ENCODE measurements around the gene STARD13.

The STARD13 gene

GRCh38 chr13:33303855-33304597 lies 18.5 kb upstream of the STARD13 start:
- no peak for DNase-seq

DNA sequence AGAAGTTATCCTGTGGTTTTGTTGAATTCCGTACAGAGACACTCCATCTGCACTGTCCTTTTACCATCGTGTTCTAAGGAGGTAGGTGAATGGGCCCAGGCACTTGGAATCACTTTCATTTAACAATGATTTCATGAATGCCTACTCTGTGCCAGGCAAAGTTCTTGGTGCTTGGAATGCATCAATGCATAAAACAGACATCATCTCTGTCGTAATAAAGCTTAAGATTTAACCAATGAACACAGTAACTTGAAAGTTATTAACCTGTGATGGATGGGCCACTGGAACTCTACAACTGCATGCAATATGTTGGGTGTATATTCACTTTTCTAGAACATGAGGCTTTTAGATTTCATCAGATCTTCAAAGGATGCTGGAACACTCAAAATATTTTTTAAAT lies 14.1 kb upstream of the STARD13 start:
- no peak for DNase-seq

DNA sequence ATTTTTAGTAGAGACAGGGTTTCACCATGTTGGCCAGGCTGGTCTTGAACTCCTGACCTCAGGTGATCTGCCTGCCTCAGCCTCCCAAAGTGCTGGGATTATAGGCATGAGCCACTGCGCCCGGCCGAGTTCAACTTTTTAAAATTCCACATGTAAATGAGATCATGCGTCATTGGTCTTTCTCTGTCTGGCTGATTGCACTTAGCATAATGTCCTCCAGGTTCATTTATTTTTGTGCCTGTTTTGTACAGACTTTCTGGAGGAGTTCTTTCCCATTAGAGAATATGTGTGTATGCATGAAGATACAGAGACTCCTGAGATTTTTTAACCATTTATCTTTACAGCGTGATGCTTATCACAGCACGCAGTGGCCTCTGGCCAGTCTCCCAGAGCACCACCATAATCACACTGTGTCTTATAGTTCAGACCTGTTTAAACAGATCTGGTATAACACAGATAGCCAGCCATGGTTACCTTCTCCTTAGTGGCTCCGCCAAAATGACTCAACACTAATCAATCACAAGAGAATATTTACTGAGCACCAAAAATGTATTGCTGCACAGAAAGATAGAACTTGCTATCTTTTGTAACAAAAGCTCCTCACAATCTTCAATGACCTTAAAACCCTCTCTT lies 11.4 kb upstream of the STARD13 start:
- no peak for DNase-seq

GRCh38 chr13:33292712-33293111 lies 7.2 kb upstream of the STARD13 start:
- DNase-seq = no peak

- no peak for DNase-seq
Measured at GRCh38 chr13:33290421-33290965, 4.9 kb upstream of the STARD13 start.

- DNase-seq = no peak
Measured at GRCh38 chr13:33289966-33290365, 4.4 kb upstream of the STARD13 start.

GRCh38 chr13:33287142-33287882 lies 1.8 kb upstream of the STARD13 start:
- no peak for DNase-seq

GRCh38 chr13:33286128-33286527 lies 573 bp upstream of the STARD13 start:
- no peak for DNase-seq

DNA sequence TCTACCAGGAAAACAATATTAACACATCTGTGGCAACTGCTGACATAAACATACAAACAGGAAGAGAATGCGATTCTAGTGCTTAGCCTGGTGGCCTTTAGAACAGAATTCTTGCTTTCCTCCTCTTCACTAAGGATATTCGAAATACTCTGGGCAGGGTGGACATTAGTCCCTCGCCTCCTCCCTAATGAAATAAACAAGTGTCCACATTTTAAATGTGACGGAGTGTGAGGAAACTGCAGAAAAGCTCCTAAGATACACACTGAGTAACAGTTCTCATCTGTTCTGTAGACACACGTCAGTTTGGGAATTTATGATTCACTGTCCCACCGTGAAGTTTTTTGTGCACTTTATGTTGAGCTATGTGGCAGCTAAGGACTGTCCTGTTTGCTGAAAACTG lies 639 bp downstream of the STARD13 start:
- no peak for DNase-seq

DNA sequence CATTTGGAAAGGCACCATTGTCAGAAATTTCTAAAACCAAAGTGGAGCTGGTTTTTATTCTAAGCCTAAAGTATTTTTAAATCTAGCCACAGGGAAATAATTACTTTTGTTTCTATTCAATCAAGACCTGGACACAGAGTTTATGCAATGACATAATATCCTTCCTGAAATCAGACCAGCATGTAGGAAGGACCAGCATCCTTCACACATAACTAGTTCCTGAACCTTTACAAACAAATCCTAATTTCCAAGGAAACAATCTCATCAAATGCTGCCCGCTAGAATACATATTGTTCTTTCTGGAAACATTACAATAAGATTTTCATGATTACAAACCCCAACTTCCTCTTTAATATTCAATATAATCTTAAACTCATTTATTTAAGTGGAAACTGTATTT lies 1.5 kb downstream of the STARD13 start:
- DNase-seq = no peak

GRCh38 chr13:33283195-33283911 lies 2.2 kb downstream of the STARD13 start:
- no peak for DNase-seq

- DNase-seq = no peak
Measured at GRCh38 chr13:33281951-33282595, 3.5 kb downstream of the STARD13 start.

- DNase-seq = no peak
Measured at GRCh38 chr13:33280923-33281322, 4.6 kb downstream of the STARD13 start.

DNA sequence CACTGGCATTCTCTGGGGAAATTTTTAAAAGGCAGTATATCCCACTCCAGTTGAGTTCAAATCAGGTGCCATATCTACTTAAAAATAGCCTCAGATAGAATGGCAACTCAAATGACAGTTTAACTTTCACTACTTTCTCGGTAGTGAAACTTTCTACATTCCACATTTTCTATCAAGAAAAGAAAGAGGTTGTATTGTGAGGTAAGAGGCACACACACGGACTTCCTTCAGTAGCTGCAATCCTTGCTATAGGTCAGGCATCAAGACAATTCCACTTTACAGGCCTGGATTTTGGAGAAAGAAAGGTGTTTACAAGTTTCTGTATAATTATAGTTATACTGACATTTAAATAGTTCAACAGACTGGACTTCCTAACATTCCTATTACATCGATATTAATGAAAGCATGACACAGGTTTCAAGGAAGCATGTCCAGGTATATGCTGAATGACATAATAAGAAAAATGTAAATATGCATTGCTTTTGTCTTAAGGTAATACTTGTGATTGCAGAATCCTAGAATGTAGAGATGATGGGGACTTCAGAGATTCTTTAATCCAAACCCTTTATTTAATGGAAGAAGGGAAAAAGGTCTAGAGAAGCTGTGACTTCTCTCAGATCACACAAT lies 5.2 kb downstream of the STARD13 start:
- DNase-seq = no peak

DNA sequence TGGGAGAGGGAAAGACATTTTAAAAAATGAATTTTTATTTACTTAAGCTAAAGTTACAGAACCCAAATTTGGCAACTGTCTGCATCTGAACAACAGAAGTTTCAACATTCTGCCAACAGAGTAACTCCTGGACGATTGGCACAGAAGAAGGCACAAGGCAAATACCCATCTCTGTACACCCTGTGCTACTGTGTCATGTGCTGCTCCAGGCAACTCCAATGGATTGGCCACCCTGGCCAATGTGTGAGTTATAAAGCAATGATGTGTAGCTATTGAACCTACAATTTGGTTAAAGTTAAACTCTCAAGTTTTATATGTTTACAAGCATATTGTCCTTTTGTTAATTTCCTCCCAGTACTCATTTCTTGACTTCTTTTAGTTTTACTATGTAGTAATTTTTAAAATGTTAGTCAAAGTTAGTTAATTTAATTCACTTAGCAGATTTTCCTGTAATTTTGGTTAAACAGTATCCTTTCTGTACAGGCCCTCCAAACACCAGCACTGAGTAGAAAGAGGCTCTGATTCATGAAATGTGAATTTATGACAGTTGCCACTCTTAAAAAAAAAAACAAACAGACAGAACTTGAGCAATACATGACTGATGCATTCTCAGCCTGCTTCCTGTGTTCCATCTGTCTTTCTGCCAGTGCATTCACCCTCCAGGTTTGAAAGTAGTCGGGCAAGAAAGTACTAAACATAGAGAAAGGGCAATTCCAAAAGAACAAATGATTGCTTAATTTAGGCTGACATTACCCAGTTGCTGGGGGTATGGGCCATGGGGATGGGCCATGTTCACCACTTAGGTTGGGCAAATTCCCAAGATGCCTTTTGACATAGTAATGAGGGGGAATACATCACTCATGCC lies 5.9 kb downstream of the STARD13 start:
- DNase-seq = no peak

DNA sequence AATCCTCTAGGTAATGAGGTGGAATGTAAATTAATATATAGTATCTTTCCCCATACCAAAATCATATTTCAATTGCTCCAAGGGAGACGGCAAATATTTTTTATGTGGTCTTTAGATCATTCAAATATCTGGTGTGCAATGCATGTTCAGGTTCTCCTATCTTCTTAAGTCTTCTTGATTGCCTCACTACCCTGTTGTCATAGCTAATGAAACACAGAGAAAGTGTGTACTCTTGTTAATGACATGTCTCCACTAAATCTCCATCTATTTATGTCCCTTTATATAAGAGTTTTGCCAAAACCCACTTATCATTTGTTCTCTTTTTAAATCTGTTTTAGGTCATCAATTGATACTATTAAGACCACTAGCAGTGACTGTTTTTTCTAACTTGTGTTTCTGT lies 6.6 kb downstream of the STARD13 start:
- no peak for DNase-seq

DNA sequence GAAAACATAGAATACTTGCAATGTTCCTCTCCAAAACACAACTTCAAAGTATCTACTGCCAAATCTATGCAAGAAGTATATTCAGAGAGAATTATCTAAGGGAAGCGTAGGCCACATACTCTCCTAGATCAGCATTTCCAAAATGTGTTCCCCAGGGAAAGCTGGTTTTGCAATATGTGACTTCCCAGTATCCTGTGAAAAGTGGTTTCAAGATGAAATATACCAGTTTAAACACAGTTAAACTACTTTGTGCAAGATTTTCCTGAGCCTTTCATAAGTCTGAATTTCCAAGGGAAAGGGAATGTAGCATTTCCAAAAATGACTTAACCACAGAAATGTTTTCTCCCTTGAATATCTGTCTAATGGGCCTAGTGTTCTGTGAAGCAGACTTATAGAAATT lies 7.6 kb downstream of the STARD13 start:
- no peak for DNase-seq

GRCh38 chr13:33277037-33277740 lies 8.4 kb downstream of the STARD13 start:
- DNase-seq = no peak

- no peak for DNase-seq
Measured at GRCh38 chr13:33276570-33276969, 9.0 kb downstream of the STARD13 start.

GRCh38 chr13:33275916-33276315 lies 9.6 kb downstream of the STARD13 start:
- DNase-seq = no peak
